DOHH2 (cell line): ENCODE measurements around the gene UBE2G2.

Experiments
- EZH2phosphoT487 ChIP-seq: fragments of 200-600 bp; sonication (generic); IDR thresholded peaks from 2 replicates; pipeline ENCODE4 v1.6.1; 2017; ENCODE audit warnings: borderline replicate concordance, mild to moderate bottlenecking, antibody characterized with exemption, low read length, moderate library complexity, mixed read lengths
- TF ChIP-seq, protein P1 (sequence below): fragments of 200-600 bp; sonication (generic); IDR thresholded peaks from one replicate; pipeline ENCODE4 v1.5.1; 2014; ENCODE audit warnings: antibody characterized with exemption, mild to moderate bottlenecking, low read depth, low read length; ENCODE audit not compliant: poor library complexity, severe bottlenecking

DNA sequence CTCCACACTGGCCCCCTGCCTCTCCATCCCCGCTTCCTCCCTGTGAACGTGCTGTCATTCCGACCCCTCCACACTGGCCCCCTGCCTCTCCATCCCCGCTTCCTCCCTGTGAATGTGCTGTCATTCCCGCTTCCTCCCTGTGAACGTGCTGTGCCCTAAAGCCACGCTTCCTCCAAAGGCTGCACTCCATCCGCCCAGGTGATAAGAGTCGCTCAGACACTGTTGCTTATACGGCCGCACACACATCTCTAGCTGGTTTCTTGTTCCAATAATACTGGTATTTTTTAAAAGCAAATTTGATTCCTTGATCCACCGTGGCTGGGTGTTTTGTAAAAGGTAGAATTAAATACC, 51.0 kb downstream of the UBE2G2 start:
- TF ChIP-seq, protein P1, sequence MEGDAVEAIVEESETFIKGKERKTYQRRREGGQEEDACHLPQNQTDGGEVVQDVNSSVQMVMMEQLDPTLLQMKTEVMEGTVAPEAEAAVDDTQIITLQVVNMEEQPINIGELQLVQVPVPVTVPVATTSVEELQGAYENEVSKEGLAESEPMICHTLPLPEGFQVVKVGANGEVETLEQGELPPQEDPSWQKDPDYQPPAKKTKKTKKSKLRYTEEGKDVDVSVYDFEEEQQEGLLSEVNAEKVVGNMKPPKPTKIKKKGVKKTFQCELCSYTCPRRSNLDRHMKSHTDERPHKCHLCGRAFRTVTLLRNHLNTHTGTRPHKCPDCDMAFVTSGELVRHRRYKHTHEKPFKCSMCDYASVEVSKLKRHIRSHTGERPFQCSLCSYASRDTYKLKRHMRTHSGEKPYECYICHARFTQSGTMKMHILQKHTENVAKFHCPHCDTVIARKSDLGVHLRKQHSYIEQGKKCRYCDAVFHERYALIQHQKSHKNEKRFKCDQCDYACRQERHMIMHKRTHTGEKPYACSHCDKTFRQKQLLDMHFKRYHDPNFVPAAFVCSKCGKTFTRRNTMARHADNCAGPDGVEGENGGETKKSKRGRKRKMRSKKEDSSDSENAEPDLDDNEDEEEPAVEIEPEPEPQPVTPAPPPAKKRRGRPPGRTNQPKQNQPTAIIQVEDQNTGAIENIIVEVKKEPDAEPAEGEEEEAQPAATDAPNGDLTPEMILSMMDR = no peak
- TF ChIP-seq EZH2phosphoT487 = no peak
